ENCODE data around the gene MN1.

MN1 gene

DNA sequence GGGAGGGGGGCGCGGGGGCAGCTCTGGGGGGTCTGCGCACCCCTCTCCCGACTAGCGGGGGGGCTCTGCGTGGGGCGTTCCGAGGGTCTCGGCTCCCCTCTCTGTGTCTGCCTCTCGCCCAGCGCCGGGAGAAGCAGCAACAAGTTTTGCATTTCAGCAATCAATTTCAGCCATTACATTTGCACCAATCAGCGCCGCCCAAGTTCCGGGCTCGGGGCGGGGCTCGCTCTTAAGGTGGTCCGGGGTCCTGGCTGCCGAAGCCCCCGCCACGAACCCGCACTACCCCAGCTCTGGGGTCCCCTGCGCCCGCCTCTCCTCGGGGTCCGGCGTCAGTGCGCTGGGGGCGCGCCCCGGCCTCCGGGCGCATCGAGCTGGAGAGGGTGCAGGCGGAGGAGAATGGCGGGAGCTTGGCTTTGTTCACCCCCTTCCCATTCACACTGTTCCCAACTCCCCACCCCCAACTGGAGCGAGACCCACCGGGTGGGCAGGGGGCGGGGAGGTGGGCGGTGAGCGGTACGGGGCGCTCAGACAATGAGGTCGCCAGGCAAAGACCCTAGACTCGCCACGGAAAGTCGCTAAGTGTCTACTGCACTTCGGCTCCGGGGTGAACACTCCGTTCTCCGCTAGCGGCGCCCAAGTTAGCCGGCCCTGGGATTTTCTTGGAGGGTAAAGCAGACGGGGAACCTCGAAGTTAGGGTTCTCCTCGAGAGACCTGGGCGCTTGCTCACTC lies at the start of gene MN1:
MN1 (minus strand) TSS at position 141 of the 730 bp plus-strand sequence. CDS start 1,213 bp downstream, outside the sequence.
- no peak for DNase-seq

GRCh38 chr22:27850000-27850521 lies 48.5 kb upstream of the MN1 start:
- no peak for DNase-seq

GRCh38 chr22:27848005-27848404 lies 46.4 kb upstream of the MN1 start:
- DNase-seq = no peak

DNA sequence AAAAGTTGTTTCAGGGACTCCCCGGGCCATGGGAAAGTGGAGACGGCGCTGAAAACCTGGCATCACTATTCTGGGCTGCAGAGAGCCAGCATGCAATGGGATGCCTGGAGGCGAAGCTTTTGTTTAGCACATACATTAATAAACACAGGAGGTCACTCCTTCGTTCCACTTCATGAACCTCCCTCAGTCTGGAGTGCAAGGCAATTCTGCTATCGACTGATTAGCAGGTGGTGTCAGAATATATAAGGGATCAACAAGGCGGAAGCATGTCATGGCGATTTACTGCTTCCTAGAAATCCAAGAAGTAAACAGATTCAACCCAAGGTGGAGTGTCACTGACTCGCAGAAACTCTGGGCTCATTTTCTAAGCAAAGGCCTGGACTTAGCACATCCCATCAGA lies 45.4 kb upstream of the MN1 start:
- DNase-seq = no peak

DNA sequence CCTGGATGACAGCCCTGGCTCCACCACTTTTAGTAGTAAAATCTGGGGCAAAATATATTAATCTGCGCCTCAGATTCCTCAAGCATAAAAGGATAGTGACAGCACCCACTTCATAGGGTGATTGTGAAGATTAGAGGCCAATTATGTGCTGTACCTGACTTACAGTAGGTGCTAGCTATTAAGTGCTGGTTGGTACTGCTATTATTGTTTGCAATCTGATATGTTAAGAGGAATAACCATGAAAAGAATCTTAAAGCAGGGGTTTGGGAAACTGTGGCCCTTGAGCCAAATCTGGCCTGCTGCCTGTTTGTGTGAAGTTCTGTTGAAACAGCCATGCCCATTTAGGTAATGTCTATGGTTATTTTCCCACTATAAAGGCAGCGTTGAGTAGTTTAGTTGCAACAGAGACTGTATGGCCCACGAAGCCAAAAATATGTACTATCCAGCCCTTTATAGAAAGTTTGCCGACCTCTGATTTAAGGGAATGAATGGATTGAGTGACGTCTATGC lies 44.7 kb upstream of the MN1 start:
- DNase-seq = no peak

GRCh38 chr22:27845644-27846043 lies 44.1 kb upstream of the MN1 start:
- no peak for DNase-seq

- DNase-seq = no peak
Observed at GRCh38 chr22:27844656-27845591, 43.4 kb upstream of the MN1 start.

GRCh38 chr22:27844256-27844655 lies 42.7 kb upstream of the MN1 start:
- DNase-seq = no peak

DNA sequence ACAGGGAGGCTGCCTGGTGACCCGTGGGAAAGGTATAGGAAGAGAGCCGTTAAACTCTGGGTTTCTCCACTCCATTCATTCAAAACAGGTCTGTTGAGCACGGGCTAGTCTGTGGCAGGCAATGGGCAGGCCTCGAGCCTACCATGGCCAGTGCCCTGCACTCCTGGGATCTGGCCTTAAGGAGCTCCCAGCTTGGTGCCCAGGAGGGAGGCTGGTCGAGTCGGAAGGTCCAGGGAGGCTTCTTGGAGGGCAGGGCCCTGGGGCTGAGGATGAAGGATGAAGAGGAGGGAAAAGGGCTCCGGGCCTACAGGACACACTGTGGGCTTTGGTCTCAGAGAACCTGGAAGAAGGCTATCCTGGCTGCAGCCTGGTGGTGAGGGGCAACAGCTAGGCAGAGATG lies 41.9 kb upstream of the MN1 start:
- no peak for DNase-seq

- no peak for DNase-seq
Observed at GRCh38 chr22:27842669-27843431, 41.3 kb upstream of the MN1 start.

DNA sequence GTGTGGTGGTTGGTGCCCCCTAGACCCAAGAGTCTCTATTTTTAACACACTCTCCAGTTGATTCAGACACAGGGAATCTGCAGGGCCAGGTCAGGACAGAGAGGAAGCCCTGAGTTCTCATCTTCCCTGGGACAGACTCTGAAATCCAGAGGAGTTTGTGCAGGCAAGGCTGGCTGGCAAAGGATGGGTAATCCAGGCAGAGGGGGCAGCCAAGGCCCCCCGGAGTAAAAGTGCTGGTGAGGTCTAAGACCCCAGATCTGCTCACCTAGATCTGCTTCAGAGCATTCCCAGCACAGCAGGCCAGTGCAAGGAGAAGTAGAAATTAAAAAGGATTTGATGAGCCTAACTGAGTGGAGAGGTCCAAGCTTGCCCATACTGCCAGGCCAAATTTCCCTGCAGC lies 40.6 kb upstream of the MN1 start:
- no peak for DNase-seq

DNA sequence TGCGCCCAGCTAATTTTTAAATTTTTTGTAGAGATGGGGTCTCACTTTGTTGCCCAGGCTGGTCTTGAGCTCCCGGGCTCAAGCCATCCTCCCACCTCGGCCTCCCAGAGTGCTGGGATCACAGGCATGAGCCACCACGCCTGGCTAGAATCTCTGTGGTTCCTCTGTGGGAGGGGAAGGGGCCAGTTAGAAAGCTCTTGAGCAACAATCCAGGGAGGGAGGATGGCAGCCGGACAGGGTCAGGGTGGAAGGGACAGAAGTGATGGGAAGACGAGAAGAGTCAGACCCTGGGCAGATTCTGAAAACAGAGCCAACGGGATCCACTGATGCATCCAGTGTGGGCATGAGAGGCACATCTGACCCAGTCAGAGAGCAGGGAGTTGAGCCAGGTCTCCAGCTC lies 38.9 kb upstream of the MN1 start:
- DNase-seq = no peak

- DNase-seq = no peak
Observed at GRCh38 chr22:27839057-27839660, 37.6 kb upstream of the MN1 start.

DNA sequence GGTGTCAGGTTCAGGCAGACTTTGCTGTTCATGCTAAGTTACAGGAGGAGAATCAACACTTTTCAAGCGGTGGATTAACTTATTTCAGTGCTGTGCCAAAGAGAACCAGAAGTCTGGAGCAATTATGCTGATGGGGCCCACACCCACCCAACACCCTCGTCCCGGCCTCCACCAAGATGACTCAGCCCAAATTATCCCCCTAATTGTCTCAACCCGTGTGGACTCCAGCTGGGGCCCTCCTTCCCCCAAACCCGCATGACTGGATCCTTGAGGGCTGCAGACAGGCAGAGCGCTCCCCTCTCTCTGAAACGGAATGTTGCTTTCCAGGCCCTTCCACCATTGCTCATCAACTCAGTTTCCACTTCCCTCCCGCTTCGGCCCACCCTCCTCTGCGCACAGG lies 34.6 kb upstream of the MN1 start:
- no peak for DNase-seq

GRCh38 chr22:27835446-27835845 lies 33.9 kb upstream of the MN1 start:
- no peak for DNase-seq

GRCh38 chr22:27834364-27835185 lies 33.0 kb upstream of the MN1 start:
- no peak for DNase-seq

- no peak for DNase-seq
Observed at GRCh38 chr22:27833803-27834202, 32.2 kb upstream of the MN1 start.

DNA sequence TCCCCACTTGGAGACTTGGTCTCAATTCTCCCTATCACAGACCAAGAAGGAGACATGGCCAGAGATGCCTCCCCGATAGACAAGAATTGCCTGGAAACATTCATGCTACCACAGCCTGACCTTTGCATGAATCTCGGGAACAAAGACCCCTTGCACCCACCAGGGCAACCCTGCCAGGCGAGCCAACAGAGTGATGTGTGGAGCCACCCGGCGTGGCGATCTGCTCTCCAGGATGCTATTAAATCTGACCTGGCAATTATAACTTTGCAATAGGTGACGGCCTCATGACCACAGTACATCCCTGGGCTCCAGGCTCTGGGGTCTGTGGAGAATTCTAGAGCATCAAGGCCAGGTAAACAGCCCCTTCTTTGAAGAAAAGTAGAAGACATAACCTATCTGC lies 31.1 kb upstream of the MN1 start:
- no peak for DNase-seq

GRCh38 chr22:27829620-27830019 lies 28.1 kb upstream of the MN1 start:
- DNase-seq = no peak

- no peak for DNase-seq
Observed at GRCh38 chr22:27827604-27828587, 26.3 kb upstream of the MN1 start.

Data from NCI-H1092 (cell line).